SU-DHL-6 (cell line): ENCODE measurements around the gene ADAM17.

Source experiments
- H2AFZ ChIP-seq: fragments of 200-600 bp; sonication (generic); 2 replicates; pipeline ENCODE4 v1.6.1; 2014; ENCODE audit warnings: low read depth, mild to moderate bottlenecking, moderate library complexity, mixed read lengths, antibody characterized with exemption, low read length; ENCODE audit not compliant: severe bottlenecking
- H3F3A ChIP-seq: fragments of 200-600 bp; shearing (Covaris generic); 2 replicates; pipeline ENCODE4 v1.6.0; 2016; ENCODE audit warnings: antibody characterized with exemption, mild to moderate bottlenecking; ENCODE audit not compliant: insufficient read depth
- H3K27ac ChIP-seq: fragments of 200-600 bp; sonication (generic); 2 replicates; pipeline ENCODE4 v1.5.1; 2016; ENCODE audit warnings: low read depth, mild to moderate bottlenecking, low read length, moderate library complexity, mixed read lengths
- H3K27me3 ChIP-seq: fragments of 200-600 bp; sonication (generic), shearing (Covaris generic); 2 replicates; pipeline ENCODE4 v1.6.0; 2014; ENCODE audit warnings: mild to moderate bottlenecking, low read length
- H3K36me3 ChIP-seq: fragments of 200-600 bp; sonication (generic); 2 replicates; pipeline ENCODE4 v1.6.1; 2014; ENCODE audit warnings: mild to moderate bottlenecking, low read length, mixed read lengths
- H3K4me2 ChIP-seq: fragments of 300-600, 200-600 bp; shearing (Covaris generic), sonication (generic); 2 replicates; pipeline ENCODE4 v1.6.0; 2014; ENCODE audit warnings: low read length, low read depth, mild to moderate bottlenecking; ENCODE audit not compliant: poor library complexity, severe bottlenecking
- H3K4me3 ChIP-seq: fragments of 200-600 bp; sonication (generic); 2 replicates; pipeline ENCODE4 v1.5.1; 2014; ENCODE audit warnings: antibody characterized with exemption, low read length, mild to moderate bottlenecking, mixed read lengths; ENCODE audit not compliant: insufficient read depth, poor library complexity, severe bottlenecking
- H3K79me2 ChIP-seq: fragments of 200-600 bp; sonication (generic); 2 replicates; pipeline ENCODE4 v1.6.1; 2014; ENCODE audit warnings: mild to moderate bottlenecking, low read length, moderate library complexity; ENCODE audit not compliant: insufficient read depth
- H3K9ac ChIP-seq: fragments of 200-600 bp; sonication (generic); 2 replicates; pipeline ENCODE4 v1.7.0; 2014; ENCODE audit warnings: mild to moderate bottlenecking, low read length
- H3K9me2 ChIP-seq: fragments of 200-600 bp; sonication (generic); replicated peaks from 2 replicates; pipeline ENCODE4 v1.6.1; 2014; ENCODE audit warnings: low read length; ENCODE audit not compliant: insufficient read depth
- H3K9me3 ChIP-seq: fragments of 200-600 bp; sonication (generic); 2 replicates; pipeline ENCODE4 v1.6.1; 2014; ENCODE audit warnings: low read length, mixed read lengths; ENCODE audit not compliant: insufficient read depth
- H4K20me1 ChIP-seq: fragments of 200-600 bp; sonication (generic); 2 replicates; pipeline ENCODE4 v1.6.1; 2014; ENCODE audit warnings: low read depth, mild to moderate bottlenecking, antibody characterized with exemption, low read length, moderate library complexity, mixed read lengths
- CTCF ChIP-seq: fragments of 200-600 bp; sonication (generic); IDR thresholded peaks from one replicate; pipeline ENCODE4 v1.5.1; 2017; ENCODE audit warnings: antibody characterized with exemption, mild to moderate bottlenecking, low read length, moderate library complexity; ENCODE audit not compliant: insufficient read depth, poor library complexity, severe bottlenecking
- EZH2phosphoT487 ChIP-seq: fragments of 200-600 bp; sonication (generic), shearing (Covaris generic); conservative IDR thresholded peaks from 2 replicates; pipeline ENCODE4 v1.6.1; 2018; ENCODE audit warnings: mild to moderate bottlenecking, antibody characterized with exemption, low read length, moderate library complexity, mixed read lengths

ADAM17 gene

GRCh38 chr2:9533663-9534062, 22.0 kb downstream of the ADAM17 start:
- Histone ChIP-seq H2AFZ (no peak overlapping the region), H3K4me2 (no peak overlapping the region), H3F3A (peaks cover 31% of the 10 kb centered on the region), H3K9me3 (no peaks in the 10 kb centered on the region), H3K9me2 (no peaks in the 10 kb centered on the region), H3K36me3 (peaks cover 44% of the 10 kb centered on the region; the same call in 1 of the 2 replicates), H3K9ac (no peak overlapping the region), H4K20me1 (no peaks in the 10 kb centered on the region), H3K79me2 (peaks cover 44% of the 10 kb centered on the region; the same call in 1 of the 2 replicates), H3K4me3 (no peak overlapping the region), H3K27ac (no peak overlapping the region), H3K27me3 (no peaks in the 10 kb centered on the region)
- TF ChIP-seq EZH2phosphoT487 (no peak), CTCF (no peak)

GRCh38 chr2:9532421-9532820, 23.2 kb downstream of the ADAM17 start:
- Histone ChIP-seq H3K27me3 (no peaks in the 10 kb centered on the region), H3K36me3 (peaks cover 54% of the 10 kb centered on the region; the same call in 1 of the 2 replicates), H3K27ac (no peak overlapping the region), H3K9me2 (no peaks in the 10 kb centered on the region), H3F3A (peaks cover 23% of the 10 kb centered on the region), H3K9me3 (no peaks in the 10 kb centered on the region), H3K4me2 (no peak overlapping the region), H3K79me2 (peaks cover 40% of the 10 kb centered on the region; the same call in 1 of the 2 replicates), H4K20me1 (no peaks in the 10 kb centered on the region), H2AFZ (no peak overlapping the region), H3K9ac (no peak overlapping the region), H3K4me3 (no peak overlapping the region)
- TF ChIP-seq CTCF (no peak), EZH2phosphoT487 (no peak)

- no peak overlapping the region for H3K4me3 ChIP-seq
- no peak overlapping the region for H3K9ac ChIP-seq
- no peak overlapping the region for H3K4me2 ChIP-seq
- H3K9me2 ChIP-seq, result no peaks in the 10 kb centered on the region
- no peak overlapping the region for H2AFZ ChIP-seq
- peaks cover 62% of the 10 kb centered on the region for H3K36me3 ChIP-seq
- no peaks in the 10 kb centered on the region for H3K27me3 ChIP-seq
- TF ChIP-seq EZH2phosphoT487 (no peak), CTCF (no peak)
- H3K9me3 ChIP-seq, result no peaks in the 10 kb centered on the region
- no peak overlapping the region for H3K27ac ChIP-seq
- no peaks in the 10 kb centered on the region for H4K20me1 ChIP-seq
- H3K79me2 ChIP-seq, result peaks cover 16% of the 10 kb centered on the region; the same call in 1 of the 2 replicates
- H3F3A ChIP-seq, result peaks cover 10% of the 10 kb centered on the region; the same call in 1 of the 2 replicates
Observed at GRCh38 chr2:9527995-9528787, 27.4 kb downstream of the ADAM17 start.
